ENCODE data around the gene EOLA2.
"Not testable (repeated sequence)": the region's sequence is repeated elsewhere in the genome, so short reads cannot be mapped to it uniquely, and the experiment has no call there.

EOLA2 gene

DNA sequence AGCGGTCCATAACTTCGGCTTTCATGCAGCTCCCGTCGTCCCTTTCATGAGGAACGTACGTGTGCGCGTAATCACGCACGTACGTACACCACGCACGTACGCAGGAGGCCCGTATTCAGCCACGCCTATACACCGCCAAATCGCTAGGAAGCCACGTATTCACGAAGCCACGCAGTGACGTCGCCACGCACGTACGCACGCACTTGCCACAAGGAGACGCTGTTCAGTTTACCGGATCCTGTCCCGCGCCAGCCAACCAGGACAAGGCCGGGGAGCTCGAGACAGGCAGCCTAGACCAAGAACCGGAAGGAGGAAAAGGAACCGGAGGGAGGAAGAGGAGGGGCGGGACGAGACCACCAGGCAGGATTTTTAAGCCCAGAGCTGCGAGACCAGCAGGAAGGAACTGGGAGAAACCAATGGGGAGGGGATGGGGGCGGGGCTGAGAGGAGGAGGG is at the start of gene EOLA2:
EOLA2 (minus strand) TSS at position 65 of the 454 bp plus-strand sequence. CDS start 4,617 bp downstream, outside the sequence.
- peak; percentile 96 for DNase-seq (ENCODE audit: low spot score)

DNA sequence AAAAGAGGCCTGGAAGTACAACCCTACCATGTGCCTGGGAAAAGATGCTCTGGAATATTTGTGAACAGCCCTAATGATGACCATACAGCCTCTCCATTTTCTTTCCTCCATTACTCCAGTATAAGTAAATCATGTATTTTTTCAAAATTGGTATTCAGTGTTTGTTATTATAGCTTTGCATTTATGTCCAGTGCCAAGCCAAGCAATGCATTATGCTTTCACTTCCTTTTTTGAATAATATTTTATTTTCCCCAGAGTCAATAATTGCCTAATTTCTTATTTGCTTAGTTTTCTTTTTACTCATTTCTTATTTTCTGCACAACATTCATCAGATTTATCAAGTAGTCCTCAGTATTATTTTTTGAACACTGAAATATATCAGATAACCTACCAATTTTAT is 49.3 kb upstream of the EOLA2 start:
- no peak for DNase-seq (ENCODE audit: low spot score)

GRCh38 chrX:149984411-149984810 is 46.1 kb upstream of the EOLA2 start:
- no peak for DNase-seq (ENCODE audit: low spot score)

DNA sequence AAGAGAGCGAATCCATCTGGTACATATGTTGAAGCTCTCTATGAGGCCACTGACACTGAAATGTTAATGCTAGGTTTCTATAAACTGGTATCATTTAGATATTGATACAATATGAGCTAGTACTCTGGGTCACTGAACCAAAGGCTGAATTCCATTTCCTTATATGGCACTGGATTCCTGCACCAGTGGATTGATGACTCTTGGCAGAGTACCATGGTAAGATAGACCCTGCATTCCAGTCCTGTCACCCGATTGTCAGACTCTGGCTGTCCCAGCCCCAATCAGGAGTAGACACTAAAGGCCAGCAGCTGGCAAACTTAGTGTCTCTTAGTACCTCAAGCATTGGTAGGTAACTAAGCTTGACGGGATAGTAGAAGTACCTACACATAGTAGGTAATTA is 44.0 kb upstream of the EOLA2 start:
- DNase-seq (ENCODE audit: low spot score): no peak

DNA sequence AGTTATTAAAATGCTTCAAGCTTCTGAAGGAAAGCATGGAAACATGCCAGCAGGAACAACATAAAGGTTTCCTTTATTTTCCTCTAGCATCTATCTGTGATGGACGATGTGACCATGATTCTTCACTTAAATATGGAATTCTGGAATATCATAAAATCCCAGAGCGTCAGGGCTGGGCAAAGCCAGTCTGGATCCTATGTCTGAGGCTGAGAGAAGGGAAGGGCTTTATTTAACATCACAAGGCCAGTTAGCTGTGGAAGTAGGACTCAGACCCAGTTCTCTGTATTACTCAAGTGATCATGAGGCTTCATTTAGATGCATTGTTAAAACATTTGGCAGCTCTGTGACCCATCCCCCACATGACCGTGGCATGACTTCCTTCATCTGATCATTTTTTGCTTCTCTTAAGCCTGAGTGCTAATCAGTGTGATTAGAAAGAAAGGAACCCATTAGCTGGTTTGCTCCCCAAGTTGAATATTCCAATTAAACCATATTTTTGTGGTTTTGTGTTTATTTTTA is 40.9 kb upstream of the EOLA2 start:
- DNase-seq (ENCODE audit: low spot score): no peak

GRCh38 chrX:149962859-149963757 is 24.8 kb upstream of the EOLA2 start:
- peak; percentile 59 for DNase-seq (ENCODE audit: low spot score)

- DNase-seq (ENCODE audit: low spot score): no peak
These were observed 23.7 kb upstream of the EOLA2 start for GRCh38 chrX:149962010-149962409.

- no peak for DNase-seq (ENCODE audit: low spot score)
These were observed 23.3 kb upstream of the EOLA2 start for GRCh38 chrX:149961572-149961971.

DNA sequence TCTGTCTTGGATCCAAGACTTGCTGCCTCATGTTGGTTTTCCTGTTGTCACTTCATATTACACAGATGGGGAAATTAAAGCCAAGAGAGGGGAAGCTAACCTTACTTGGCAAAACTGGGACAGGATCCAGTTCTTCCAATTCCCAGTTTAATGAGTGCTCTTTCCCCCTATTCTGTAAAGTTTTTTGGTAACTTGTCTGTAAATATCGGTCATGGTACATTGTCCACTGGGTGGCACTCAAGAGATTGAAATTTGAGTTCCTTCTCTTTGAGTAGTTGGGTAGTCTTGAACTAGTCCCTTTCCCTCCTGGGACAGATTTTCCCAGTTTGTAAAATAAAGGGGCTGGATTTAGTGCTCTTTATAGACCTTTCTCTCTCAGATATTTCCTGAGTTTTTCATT is 12.4 kb upstream of the EOLA2 start:
- peak; percentile 5 for DNase-seq (ENCODE audit: low spot score)

- no peak for DNase-seq (ENCODE audit: low spot score)
These were observed 11.6 kb upstream of the EOLA2 start for GRCh38 chrX:149949743-149950436.

DNA sequence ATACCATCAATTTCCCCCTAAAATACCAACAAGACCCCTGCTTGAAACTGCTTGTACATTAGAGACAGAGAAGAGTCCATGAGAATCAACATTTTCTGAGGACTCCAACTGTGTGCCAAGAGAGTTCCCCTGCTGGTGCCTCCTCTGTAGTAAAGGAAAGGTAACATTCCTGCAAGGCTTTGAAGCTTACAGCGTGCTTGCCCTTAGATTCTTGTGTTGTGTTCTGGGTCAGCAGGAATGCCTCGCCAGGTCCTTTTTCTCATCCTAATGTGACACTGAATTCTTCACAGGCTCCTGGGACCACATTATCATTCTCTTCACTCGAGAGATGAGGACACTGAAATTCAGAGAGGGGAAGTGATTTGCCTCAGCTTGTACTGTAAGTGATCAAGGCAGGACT is 9.7 kb upstream of the EOLA2 start:
- no peak for DNase-seq (ENCODE audit: low spot score)

- DNase-seq (ENCODE audit: low spot score): not testable (repeated sequence)
These were observed 8.6 kb upstream of the EOLA2 start for GRCh38 chrX:149946932-149947331.

- not testable (repeated sequence) for DNase-seq (ENCODE audit: low spot score)
These were observed 7.5 kb upstream of the EOLA2 start for GRCh38 chrX:149945820-149946219.

DNA sequence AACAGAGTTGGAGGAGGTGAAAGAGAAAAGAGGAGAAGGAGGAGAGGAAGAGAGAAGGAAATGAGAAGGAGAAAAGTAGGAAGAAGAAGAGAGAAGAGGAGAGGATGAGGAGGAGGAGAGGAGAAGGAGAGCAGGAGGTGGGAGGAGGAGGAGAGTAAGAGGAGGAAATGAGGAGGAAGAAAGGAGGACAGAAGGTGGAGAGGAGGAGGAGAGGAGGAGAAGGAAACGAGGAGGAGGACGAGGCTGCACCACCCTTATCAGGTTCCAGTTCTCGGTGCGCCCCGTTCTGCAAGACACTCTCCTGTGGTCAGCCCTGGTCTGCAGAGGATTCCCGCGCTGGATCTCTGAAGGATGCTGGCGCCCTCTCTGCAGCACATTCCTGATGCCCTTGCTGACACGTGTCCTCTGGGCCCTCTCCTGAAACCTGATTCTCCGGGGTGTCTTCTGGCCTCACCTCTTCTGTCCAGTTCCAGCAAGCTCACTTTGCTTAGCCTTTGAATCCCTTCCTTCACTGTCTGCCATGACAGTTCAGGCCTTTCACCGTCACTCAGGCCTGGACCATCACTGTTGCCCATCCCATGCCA is 6.9 kb upstream of the EOLA2 start:
- not testable (repeated sequence) for DNase-seq (ENCODE audit: low spot score)

GRCh38 chrX:149940674-149941024 is 2.4 kb upstream of the EOLA2 start:
- DNase-seq (ENCODE audit: low spot score): not testable (repeated sequence)

- DNase-seq (ENCODE audit: low spot score): peak; percentile 96
These were observed 1.8 kb upstream of the EOLA2 start for GRCh38 chrX:149939905-149940673.

GRCh38 chrX:149939655-149939904 is 1.3 kb upstream of the EOLA2 start:
- no peak for DNase-seq (ENCODE audit: low spot score)

GRCh38 chrX:149938881-149939654 is 777 bp upstream of the EOLA2 start:
- peak; percentile 95 for DNase-seq (ENCODE audit: low spot score)

DNA sequence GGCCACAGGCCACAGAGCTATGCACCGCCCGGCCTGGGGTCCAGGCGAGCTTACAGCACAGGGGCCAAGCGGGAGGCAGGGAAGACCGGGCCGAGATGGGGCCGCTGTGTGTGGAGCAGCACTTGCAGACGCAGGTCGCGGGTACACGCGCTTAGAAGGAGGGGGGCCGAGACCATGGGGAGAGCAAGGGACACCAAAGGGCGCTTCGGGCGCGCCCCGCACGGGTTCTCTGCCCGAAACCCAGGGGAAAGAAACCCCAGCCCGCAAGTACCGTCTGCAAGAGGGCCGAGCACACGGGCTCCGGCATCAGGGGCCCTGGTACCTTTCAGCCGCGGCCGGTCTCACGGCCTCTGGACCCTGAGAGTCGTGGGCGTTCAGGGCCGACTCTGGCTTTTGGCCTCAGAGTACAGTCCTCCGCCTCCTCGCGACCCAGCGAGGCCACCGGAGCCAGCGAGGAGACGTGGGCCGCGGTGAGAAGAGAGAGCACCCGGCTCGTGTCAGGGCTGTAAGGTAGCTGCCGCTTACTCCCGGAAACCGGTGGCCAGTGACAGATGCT is 342 bp downstream of the EOLA2 start:
- DNase-seq (ENCODE audit: low spot score): no peak

GRCh38 chrX:149937328-149937727 is 963 bp downstream of the EOLA2 start:
- DNase-seq (ENCODE audit: low spot score): not testable (repeated sequence)

- DNase-seq (ENCODE audit: low spot score): not testable (repeated sequence)
These were observed 4.7 kb downstream of the EOLA2 start for GRCh38 chrX:149933547-149933946.
